ENCODE measurements around the gene GSTM5.

- TF ChIP-seq CTCF (conservative IDR thresholded peaks at IDR 0.05), result no peak
- no peak for TF ChIP-seq ZFX (IDR thresholded peaks at IDR 0.05)
Observed at GRCh38 chr1:109716570-109717090, 4.6 kb downstream of the GSTM5 start.

All from C4-2B (cell line).